ENCODE results near the gene NRIP1. TPM values are rescaled to one million over a fixed set of nuclear protein-coding genes. Genes with fewer than 3 reads are reported as not detected.

Gene NRIP1
- total RNA-seq, 1 donor from 2014 or later = 10.1 TPM

GRCh38 chr21:15061747-15062605 lies 2.8 kb downstream of the NRIP1 start:
- no peak for DNase-seq
- Mint-ChIP-seq H3K36me3 (ENCODE audit: low read depth) (no peaks in the 10 kb centered on the region), H3K27ac (no peak overlapping the region), H3K27me3 (peaks cover 5% of the 10 kb centered on the region), H3K4me1 (peaks cover 64% of the 10 kb centered on the region), H3K9me3 (no peaks in the 10 kb centered on the region), H3K4me3 (peak overlapping the region; percentile 81)
- intact Hi-C loops (cut with micrococcal nuclease) = loop anchor here (5.0 to 10.0 kb wide), 3 partner anchors 60 to 297 kb away; no protein-coding TSS in a partner anchor

DNA sequence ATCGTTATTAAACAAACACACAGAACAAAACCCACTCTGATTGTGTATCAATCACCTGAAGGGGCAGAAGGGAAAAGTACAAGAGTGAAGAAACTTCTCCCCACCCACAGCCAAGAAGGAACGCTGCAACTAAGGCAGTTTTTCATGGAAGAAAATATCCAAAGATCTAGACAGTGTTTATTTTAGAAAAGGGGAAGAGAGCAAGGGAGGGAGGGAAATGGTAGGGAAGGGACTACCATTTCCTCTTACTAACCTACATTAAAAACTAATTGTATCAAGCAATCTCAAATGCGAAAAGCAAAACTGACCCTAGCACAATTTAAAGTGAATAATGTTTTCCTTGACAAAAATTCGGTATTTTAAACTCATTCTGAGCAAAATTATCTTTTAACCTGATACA lies 3.5 kb downstream of the NRIP1 start:
- Mint-ChIP-seq H3K4me1 (peaks cover 70% of the 10 kb centered on the region), H3K4me3 (peak overlapping the region; percentile 46), H3K36me3 (ENCODE audit: low read depth) (no peaks in the 10 kb centered on the region), H3K27ac (no peak overlapping the region), H3K9me3 (no peaks in the 10 kb centered on the region), H3K27me3 (peaks cover 5% of the 10 kb centered on the region)
- intact Hi-C loops (cut with micrococcal nuclease) = loop anchor here (5.0 to 10.0 kb wide), 3 partner anchors 59 to 296 kb away; no protein-coding TSS in a partner anchor
- no peak for DNase-seq

GRCh38 chr21:15060543-15061175 lies 4.1 kb downstream of the NRIP1 start:
- no peaks in the 10 kb centered on the region for H3K36me3 Mint-ChIP-seq (ENCODE audit: low read depth)
- H3K27ac Mint-ChIP-seq = peak overlapping the region; percentile 11
- H3K4me3 Mint-ChIP-seq = peak overlapping the region; percentile 46

DNA sequence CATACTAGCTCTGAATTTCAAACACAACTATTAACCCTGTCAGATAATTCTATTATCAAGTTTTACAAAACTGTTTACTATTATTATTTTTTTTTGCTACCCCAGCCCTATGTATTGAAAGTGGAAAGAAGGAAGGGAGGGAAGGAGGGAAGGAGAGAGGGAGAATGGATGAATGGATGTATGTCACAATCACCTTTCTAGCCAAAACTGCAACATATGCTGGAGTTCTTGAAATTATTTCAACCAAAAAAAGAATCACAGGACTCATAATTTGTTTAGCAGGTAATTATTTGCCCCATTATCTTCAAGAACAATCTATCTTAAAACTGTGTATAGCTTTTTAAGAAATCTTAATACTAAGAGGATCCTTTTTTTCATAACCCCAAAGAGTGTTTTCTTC lies 5.4 kb downstream of the NRIP1 start:
- H3K27ac Mint-ChIP-seq = no peak overlapping the region
- DNase-seq = no peak
- H3K4me1 Mint-ChIP-seq = peaks cover 64% of the 10 kb centered on the region
- H3K4me3 Mint-ChIP-seq = no peak overlapping the region
- intact Hi-C loops (cut with micrococcal nuclease) = no loop called here
- H3K9me3 Mint-ChIP-seq = no peaks in the 10 kb centered on the region
- peaks cover 5% of the 10 kb centered on the region for H3K27me3 Mint-ChIP-seq
- no peaks in the 10 kb centered on the region for H3K36me3 Mint-ChIP-seq (ENCODE audit: low read depth)

More at GRCh38 chr21:15060543-15061175, 4.1 kb downstream of the NRIP1 start:
- peaks cover 5% of the 10 kb centered on the region for H3K27me3 Mint-ChIP-seq
- intact Hi-C loops (cut with micrococcal nuclease) = loop anchor here (5.0 to 10.0 kb wide), 3 partner anchors 58 to 296 kb away; no protein-coding TSS in a partner anchor
- no peaks in the 10 kb centered on the region for H3K9me3 Mint-ChIP-seq
- peaks cover 66% of the 10 kb centered on the region for H3K4me1 Mint-ChIP-seq
- no peak for DNase-seq

DNA sequence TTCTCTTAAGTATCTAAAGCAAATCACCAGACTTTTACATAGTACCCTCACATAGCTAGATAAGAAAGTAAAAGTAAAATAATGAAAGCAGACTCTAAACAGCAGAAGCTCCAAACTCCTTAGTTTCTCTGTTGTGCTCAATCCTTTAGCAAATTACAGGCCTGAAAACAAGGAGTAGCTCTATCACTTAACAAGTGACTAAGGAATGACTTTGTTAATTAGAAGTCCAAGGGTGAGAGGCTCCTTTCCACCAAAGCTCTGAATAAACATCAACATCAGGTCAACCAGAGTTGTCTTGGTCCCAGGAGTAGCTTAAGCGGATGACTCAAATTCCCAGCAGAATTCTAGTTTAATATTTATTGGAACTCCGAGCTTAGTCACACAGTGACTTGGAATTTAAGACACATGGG lies 5.9 kb downstream of the NRIP1 start:
- intact Hi-C loops (cut with micrococcal nuclease) = no loop called here
- Mint-ChIP-seq H3K27me3 (peaks cover 5% of the 10 kb centered on the region), H3K27ac (no peak overlapping the region), H3K9me3 (no peaks in the 10 kb centered on the region), H3K4me3 (peak overlapping the region; percentile 58), H3K36me3 (ENCODE audit: low read depth) (no peaks in the 10 kb centered on the region), H3K4me1 (peaks cover 66% of the 10 kb centered on the region)
- DNase-seq = no peak

DNA sequence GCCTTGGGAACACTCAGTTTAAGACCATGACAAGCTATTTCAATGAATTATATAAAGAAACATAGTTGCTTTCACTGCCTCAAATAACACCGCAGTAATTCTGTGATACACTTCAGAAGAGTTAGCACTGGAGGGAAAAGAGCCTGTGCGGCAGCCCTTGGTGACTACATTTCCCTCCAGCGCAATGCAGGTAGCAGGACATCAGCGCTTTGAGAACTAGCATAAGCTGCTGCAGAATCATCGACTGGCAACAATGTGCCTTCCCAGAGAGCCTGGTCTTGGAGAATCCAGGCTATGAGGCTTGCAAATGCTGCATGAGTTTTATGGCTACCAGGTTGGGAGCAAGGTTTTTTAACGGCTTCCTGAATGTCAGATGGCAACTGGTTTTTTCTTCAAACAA lies 7.5 kb downstream of the NRIP1 start:
- no peaks in the 10 kb centered on the region for H3K9me3 Mint-ChIP-seq
- H3K36me3 Mint-ChIP-seq (ENCODE audit: low read depth) = no peaks in the 10 kb centered on the region
- DNase-seq = peak; percentile 63
- H3K27me3 Mint-ChIP-seq = peaks cover 5% of the 10 kb centered on the region
- peak overlapping the region; percentile 20 for H3K4me3 Mint-ChIP-seq
- intact Hi-C loops (cut with micrococcal nuclease) = loop anchor here (2.0 kb wide), 1 partner anchor 22 kb away; no protein-coding TSS in a partner anchor
- H3K27ac Mint-ChIP-seq = no peak overlapping the region
- peaks cover 60% of the 10 kb centered on the region for H3K4me1 Mint-ChIP-seq

- Mint-ChIP-seq H3K4me3 (no peak overlapping the region), H3K36me3 (ENCODE audit: low read depth) (no peaks in the 10 kb centered on the region), H3K9me3 (no peaks in the 10 kb centered on the region), H3K27me3 (no peaks in the 10 kb centered on the region), H3K4me1 (peaks cover 64% of the 10 kb centered on the region), H3K27ac (no peak overlapping the region)
- intact Hi-C loops (cut with micrococcal nuclease) = no loop called here
- no peak for DNase-seq
Observed at GRCh38 chr21:15054606-15055239, 10.1 kb downstream of the NRIP1 start.

- DNase-seq = no peak
Observed at GRCh38 chr21:15054089-15054488, 10.7 kb downstream of the NRIP1 start.

DNA sequence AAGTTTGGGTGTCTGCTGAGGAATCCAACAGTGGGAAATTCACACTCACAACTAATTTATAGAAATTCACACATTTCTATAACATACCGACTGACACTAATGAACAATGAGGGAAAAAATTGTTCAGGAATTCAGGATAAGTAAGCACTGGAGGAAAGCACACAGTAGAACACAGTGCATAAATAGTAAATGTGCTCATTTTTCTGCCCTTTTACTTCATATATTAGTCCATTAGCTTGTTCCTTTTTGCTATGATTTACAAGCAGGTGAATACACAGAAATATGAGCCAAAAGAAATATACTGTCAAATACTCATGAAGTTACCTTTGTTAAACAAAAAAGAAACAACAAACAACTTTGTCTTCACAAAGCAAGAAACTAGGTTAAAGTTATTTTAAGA lies 11.3 kb downstream of the NRIP1 start:
- Mint-ChIP-seq H3K27me3 (no peaks in the 10 kb centered on the region), H3K36me3 (ENCODE audit: low read depth) (no peaks in the 10 kb centered on the region), H3K9me3 (no peaks in the 10 kb centered on the region), H3K4me1 (peaks cover 55% of the 10 kb centered on the region), H3K27ac (no peak overlapping the region), H3K4me3 (no peak overlapping the region)
- intact Hi-C loops (cut with micrococcal nuclease) = no loop called here
- no peak for DNase-seq

More at GRCh38 chr21:15054089-15054488, 10.7 kb downstream of the NRIP1 start:
- Mint-ChIP-seq H3K4me3 (no peak overlapping the region), H3K27ac (no peak overlapping the region), H3K9me3 (no peaks in the 10 kb centered on the region), H3K4me1 (peaks cover 61% of the 10 kb centered on the region), H3K27me3 (no peaks in the 10 kb centered on the region), H3K36me3 (ENCODE audit: low read depth) (no peaks in the 10 kb centered on the region)
- intact Hi-C loops (cut with micrococcal nuclease) = no loop called here

GRCh38 chr21:15052459-15052763 lies 12.4 kb downstream of the NRIP1 start:
- no peaks in the 10 kb centered on the region for H3K27me3 Mint-ChIP-seq
- H3K36me3 Mint-ChIP-seq (ENCODE audit: low read depth) = no peaks in the 10 kb centered on the region
- peaks cover 54% of the 10 kb centered on the region for H3K4me1 Mint-ChIP-seq
- peak overlapping the region; percentile 77 for H3K27ac Mint-ChIP-seq
- intact Hi-C loops (cut with micrococcal nuclease) = loop anchor here (1.0 kb wide), 1 partner anchor 14 kb away; no protein-coding TSS in a partner anchor
- no peak for DNase-seq
- no peaks in the 10 kb centered on the region for H3K9me3 Mint-ChIP-seq
- H3K4me3 Mint-ChIP-seq = peak overlapping the region; percentile 76

GRCh38 chr21:15051644-15052458 lies 12.9 kb downstream of the NRIP1 start:
- DNase-seq = no peak
- intact Hi-C loops (cut with micrococcal nuclease) = loop anchor here (1.0 kb wide), 1 partner anchor 14 kb away; no protein-coding TSS in a partner anchor
- no peaks in the 10 kb centered on the region for H3K27me3 Mint-ChIP-seq
- peak overlapping the region; percentile 77 for H3K27ac Mint-ChIP-seq
- peaks cover 48% of the 10 kb centered on the region for H3K4me1 Mint-ChIP-seq
- peak overlapping the region; percentile 76 for H3K4me3 Mint-ChIP-seq
- H3K9me3 Mint-ChIP-seq = no peaks in the 10 kb centered on the region
- H3K36me3 Mint-ChIP-seq (ENCODE audit: low read depth) = peaks cover 2% of the 10 kb centered on the region

DNA sequence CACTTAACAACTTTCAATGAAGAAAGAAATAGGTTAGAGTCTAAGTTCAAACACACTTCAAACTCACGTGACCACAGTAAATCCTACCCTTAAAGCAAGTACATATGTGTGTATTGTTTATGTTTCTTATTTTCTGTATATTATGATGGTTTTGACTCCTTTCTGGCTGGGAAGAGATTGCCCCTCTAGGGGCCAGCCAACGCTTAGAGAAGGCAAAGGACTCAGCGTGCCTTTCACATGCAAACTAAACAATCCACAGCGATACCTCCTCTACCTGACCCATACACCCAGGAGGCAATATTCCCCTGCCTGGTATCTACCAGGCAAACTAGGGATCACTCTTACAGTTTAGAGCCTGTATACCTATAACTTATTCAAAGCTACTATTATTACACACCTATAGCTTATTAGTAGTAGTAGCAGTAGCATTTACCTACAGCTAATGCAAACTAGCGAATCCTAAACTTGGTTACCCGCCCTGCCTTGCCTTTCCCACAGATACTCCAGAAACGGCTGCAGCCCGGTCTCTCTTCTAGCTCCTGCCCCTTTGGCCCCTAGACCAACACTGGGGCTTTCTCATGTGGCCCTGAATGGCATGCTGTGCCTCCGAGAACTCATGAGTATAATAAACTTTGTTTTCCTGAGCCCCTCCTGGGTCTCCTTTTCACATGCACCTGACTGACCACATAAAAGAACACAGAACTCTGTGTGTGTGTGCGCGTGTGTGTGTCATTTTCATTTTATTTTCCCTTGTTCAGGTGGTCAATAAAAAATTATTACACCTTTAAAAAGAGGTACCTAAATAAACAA lies 14.0 kb downstream of the NRIP1 start:
- Mint-ChIP-seq H3K27me3 (no peaks in the 10 kb centered on the region), H3K4me1 (peaks cover 43% of the 10 kb centered on the region), H3K36me3 (ENCODE audit: low read depth) (peaks cover 4% of the 10 kb centered on the region), H3K4me3 (peak overlapping the region; percentile 76), H3K27ac (no peak overlapping the region), H3K9me3 (no peaks in the 10 kb centered on the region)
- intact Hi-C loops (cut with micrococcal nuclease) = no loop called here
- DNase-seq = no peak

Measured in activated CD4-positive, alpha-beta T cell treated with anti-CD3 and anti-CD28 coated beads, Interleukin-2, amount 10 ng/mL, durations not matched to agents 24 days and 14 days (primary cell).